ENCODE results near the gene KLF4.

The KLF4 gene

DNA sequence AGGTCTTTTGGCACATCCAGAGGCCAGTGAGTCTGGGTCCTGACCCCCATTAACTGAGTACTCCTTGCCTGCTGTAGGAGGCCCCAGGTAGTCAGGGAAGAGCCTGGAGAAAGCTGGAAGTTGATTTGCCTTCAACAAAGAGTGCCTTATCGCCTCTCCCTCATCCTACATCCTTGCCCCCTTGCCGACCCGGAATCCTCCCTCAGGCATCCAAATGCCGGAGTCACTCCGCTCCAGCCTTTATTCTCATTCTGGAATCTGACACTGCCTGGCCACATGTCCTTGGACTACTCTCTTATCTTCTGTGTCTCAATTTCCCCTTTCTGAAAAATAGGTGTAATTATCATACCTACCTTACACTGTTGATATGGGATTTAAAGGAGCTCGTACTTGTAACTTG, 39.1 kb upstream of the KLF4 start:
- TF ChIP-seq TCF12 (IDR thresholded peaks at IDR 0.05; ENCODE audit: low read depth): no peak
- TF ChIP-seq YY1 (IDR thresholded peaks at IDR 0.05; ENCODE audit: low read depth): no peak
- TF ChIP-seq, protein P1, sequence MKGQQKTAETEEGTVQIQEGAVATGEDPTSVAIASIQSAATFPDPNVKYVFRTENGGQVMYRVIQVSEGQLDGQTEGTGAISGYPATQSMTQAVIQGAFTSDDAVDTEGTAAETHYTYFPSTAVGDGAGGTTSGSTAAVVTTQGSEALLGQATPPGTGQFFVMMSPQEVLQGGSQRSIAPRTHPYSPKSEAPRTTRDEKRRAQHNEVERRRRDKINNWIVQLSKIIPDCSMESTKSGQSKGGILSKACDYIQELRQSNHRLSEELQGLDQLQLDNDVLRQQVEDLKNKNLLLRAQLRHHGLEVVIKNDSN (IDR thresholded peaks at IDR 0.05): no peak
- no peak for TF ChIP-seq CEBPB (IDR thresholded peaks at IDR 0.05)
- no peak for TF ChIP-seq EP300 (IDR thresholded peaks at IDR 0.05; ENCODE audit: borderline replicate concordance)
- no peak for TF ChIP-seq RAD21 (IDR thresholded peaks at IDR 0.05; ENCODE audit: low read depth)
- TF ChIP-seq FOXM1 (IDR thresholded peaks at IDR 0.05; ENCODE audit: borderline replicate concordance, low read depth): no peak
- TF ChIP-seq ZBTB7A (IDR thresholded peaks at IDR 0.05; ENCODE audit: low read depth): no peak

DNA sequence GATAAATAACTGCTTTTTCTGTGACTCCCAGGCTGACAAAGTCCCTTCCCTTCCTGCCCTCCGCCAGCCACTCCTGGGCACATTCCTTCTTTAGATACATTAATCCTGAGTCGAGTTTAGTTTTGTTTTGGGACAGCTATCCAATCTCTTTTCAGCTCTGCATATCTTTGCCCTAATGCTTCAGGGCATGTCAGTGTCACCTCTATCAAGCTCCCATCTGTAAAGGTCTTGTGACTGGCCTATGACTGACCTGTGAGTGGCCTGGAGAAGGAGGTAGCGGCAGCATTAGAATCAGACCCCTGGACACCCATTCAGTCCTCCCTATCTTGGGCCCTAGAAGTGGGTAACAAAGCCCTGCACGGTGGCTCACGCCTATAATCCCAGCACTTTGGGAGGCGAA, 34.0 kb upstream of the KLF4 start:
- TF ChIP-seq, protein P1 (IDR thresholded peaks at IDR 0.05): no peak
- no peak for TF ChIP-seq TCF12 (IDR thresholded peaks at IDR 0.05; ENCODE audit: low read depth)
- TF ChIP-seq CEBPB (IDR thresholded peaks at IDR 0.05): no peak
- TF ChIP-seq CREB1 (IDR thresholded peaks at IDR 0.05; ENCODE audit: low read depth): no peak
- TF ChIP-seq EP300 (IDR thresholded peaks at IDR 0.05; ENCODE audit: borderline replicate concordance): no peak
- TF ChIP-seq, protein P2, sequence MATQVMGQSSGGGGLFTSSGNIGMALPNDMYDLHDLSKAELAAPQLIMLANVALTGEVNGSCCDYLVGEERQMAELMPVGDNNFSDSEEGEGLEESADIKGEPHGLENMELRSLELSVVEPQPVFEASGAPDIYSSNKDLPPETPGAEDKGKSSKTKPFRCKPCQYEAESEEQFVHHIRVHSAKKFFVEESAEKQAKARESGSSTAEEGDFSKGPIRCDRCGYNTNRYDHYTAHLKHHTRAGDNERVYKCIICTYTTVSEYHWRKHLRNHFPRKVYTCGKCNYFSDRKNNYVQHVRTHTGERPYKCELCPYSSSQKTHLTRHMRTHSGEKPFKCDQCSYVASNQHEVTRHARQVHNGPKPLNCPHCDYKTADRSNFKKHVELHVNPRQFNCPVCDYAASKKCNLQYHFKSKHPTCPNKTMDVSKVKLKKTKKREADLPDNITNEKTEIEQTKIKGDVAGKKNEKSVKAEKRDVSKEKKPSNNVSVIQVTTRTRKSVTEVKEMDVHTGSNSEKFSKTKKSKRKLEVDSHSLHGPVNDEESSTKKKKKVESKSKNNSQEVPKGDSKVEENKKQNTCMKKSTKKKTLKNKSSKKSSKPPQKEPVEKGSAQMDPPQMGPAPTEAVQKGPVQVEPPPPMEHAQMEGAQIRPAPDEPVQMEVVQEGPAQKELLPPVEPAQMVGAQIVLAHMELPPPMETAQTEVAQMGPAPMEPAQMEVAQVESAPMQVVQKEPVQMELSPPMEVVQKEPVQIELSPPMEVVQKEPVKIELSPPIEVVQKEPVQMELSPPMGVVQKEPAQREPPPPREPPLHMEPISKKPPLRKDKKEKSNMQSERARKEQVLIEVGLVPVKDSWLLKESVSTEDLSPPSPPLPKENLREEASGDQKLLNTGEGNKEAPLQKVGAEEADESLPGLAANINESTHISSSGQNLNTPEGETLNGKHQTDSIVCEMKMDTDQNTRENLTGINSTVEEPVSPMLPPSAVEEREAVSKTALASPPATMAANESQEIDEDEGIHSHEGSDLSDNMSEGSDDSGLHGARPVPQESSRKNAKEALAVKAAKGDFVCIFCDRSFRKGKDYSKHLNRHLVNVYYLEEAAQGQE (IDR thresholded peaks at IDR 0.05; ENCODE audit: low read depth): no peak
- no peak for TF ChIP-seq FOXM1 (IDR thresholded peaks at IDR 0.05; ENCODE audit: borderline replicate concordance, low read depth)
- TF ChIP-seq TEAD4 (IDR thresholded peaks at IDR 0.05): no peak
- TF ChIP-seq EGR1 (IDR thresholded peaks at IDR 0.05): no peak
- TF ChIP-seq RAD21 (IDR thresholded peaks at IDR 0.05; ENCODE audit: low read depth): no peak
- TF ChIP-seq NFIC (IDR thresholded peaks at IDR 0.05): no peak
- no peak for TF ChIP-seq YY1 (IDR thresholded peaks at IDR 0.05; ENCODE audit: low read depth)
- no peak for TF ChIP-seq ZBTB7A (IDR thresholded peaks at IDR 0.05; ENCODE audit: low read depth)
- TF ChIP-seq, protein P3, sequence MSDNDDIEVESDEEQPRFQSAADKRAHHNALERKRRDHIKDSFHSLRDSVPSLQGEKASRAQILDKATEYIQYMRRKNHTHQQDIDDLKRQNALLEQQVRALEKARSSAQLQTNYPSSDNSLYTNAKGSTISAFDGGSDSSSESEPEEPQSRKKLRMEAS (IDR thresholded peaks at IDR 0.05): no peak
- TF ChIP-seq TAF1 (IDR thresholded peaks at IDR 0.05; ENCODE audit: low read depth): no peak

DNA sequence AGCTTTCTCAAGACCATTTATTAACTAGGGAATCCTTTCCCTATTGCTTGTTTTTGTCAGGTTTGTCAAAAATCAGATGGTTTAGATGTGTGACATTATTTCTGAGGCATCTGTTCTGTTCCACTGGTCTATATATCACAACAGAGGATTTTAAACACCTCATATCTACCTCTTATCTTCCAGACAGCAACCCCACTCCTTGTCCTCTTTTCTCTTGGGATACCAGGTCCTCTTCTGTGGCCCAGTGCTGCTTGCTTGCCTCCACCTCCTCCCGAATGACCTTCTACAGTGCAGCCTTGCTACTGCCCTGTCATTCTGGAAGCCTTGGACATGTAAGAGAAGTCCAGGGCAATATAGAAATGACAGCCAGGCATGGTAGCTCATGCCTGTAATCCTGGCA, 30.6 kb upstream of the KLF4 start:
- no peak for TF ChIP-seq NFIC (IDR thresholded peaks at IDR 0.05)

DNA sequence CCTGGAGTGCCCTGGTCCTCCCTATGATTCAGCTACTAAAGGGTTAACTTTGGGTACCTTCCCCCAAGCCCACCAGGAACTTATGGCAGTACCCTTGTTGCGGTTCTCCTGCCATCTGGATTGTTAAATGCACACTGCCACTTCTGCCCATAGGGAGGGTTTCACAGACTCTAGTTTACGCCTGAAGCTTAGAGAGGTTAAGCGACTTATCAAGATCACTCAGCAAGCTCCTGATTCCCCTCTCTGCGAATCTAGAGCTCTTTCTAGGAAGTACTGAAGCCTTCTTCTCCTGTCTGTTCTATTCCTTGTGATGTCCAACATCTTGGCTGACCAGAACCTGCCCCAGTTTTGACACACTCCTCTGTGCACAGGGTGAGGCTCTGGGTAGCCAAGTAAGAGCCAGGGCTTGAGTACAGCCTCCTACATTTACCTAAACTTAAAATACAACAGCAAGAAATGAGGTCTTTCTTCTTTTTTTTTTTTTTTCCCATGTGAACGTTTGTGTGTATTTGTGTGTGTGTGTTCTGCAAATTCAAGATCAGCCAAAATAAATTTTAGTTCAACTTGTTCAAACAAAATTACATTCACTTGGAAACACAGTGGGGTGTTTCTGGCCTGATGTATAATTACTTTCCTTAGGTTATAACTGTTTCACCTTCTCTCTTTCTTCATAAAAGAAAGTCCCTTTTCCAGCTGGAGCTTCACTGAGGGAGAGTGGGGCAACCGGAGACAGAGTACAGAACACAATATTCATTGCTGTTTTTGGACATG, 28.7 kb upstream of the KLF4 start:
- TF ChIP-seq FOXM1 (IDR thresholded peaks at IDR 0.05; ENCODE audit: borderline replicate concordance, low read depth) (no peak), TEAD4 (IDR thresholded peaks at IDR 0.05) (no peak), TAF1 (IDR thresholded peaks at IDR 0.05; ENCODE audit: low read depth) (no peak), EGR1 (IDR thresholded peaks at IDR 0.05) (no peak), CEBPB (IDR thresholded peaks at IDR 0.05) (no peak), RAD21 (IDR thresholded peaks at IDR 0.05; ENCODE audit: low read depth) (no peak), ZBTB7A (IDR thresholded peaks at IDR 0.05; ENCODE audit: low read depth) (no peak), NFIC (IDR thresholded peaks at IDR 0.05) (no peak), TCF12 (IDR thresholded peaks at IDR 0.05; ENCODE audit: low read depth) (no peak)
- TF ChIP-seq, protein P2 (IDR thresholded peaks at IDR 0.05; ENCODE audit: low read depth): no peak
- TF ChIP-seq, protein P3 (IDR thresholded peaks at IDR 0.05): no peak

DNA sequence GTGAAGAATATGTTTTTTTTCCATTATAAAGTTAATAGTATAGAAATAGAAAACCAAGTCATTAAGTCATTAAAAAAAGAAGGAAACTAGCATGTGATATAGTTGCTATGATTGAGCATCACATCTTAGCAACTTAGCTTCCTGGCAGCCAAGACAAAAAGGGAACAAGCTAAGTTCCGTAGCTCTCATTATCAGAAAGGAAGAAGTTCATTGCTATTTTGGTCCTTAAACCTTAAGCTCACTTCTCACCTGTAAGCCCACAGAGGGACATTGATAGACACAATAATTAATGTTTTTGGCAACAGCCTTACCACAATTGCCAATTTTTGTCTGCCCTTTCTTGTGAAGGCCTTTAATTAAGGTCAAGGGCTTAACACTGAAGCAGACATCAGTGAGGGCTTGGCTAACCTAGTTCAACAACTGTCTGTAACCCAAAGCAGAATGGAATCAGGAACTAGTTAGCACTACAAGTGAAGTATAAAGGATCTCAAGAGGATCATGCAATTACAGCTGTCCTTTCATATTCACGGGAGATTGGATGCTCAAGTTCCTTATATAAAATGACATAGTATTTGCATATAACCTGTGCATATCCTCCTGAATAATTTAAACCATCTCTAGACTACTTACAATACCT, 24.0 kb upstream of the KLF4 start:
- TF ChIP-seq, protein P2 (IDR thresholded peaks at IDR 0.05; ENCODE audit: low read depth): no peak
- TF ChIP-seq, protein P1 (IDR thresholded peaks at IDR 0.05): no peak
- TF ChIP-seq RAD21 (IDR thresholded peaks at IDR 0.05; ENCODE audit: low read depth) (no peak), NFIC (IDR thresholded peaks at IDR 0.05) (no peak), TCF12 (IDR thresholded peaks at IDR 0.05; ENCODE audit: low read depth) (no peak), YY1 (IDR thresholded peaks at IDR 0.05; ENCODE audit: low read depth) (no peak), TEAD4 (IDR thresholded peaks at IDR 0.05) (no peak), FOXM1 (IDR thresholded peaks at IDR 0.05; ENCODE audit: borderline replicate concordance, low read depth) (no peak), CEBPB (IDR thresholded peaks at IDR 0.05) (no peak), EGR1 (IDR thresholded peaks at IDR 0.05) (no peak), EP300 (IDR thresholded peaks at IDR 0.05; ENCODE audit: borderline replicate concordance) (no peak), CREB1 (IDR thresholded peaks at IDR 0.05; ENCODE audit: low read depth) (no peak), ZBTB7A (IDR thresholded peaks at IDR 0.05; ENCODE audit: low read depth) (no peak)
- TF ChIP-seq, protein P3 (IDR thresholded peaks at IDR 0.05): no peak
